Upper lobe of left lung (tissue), 4 donors: ENCODE data around the gene AP1B1.
"Not testable (repeated sequence)": the region's sequence is repeated elsewhere in the genome, so short reads cannot be mapped to it uniquely, and the experiment has no call there.

Experiments
- EP300 ChIP-seq, 4 donors: sonication (generic); formaldehyde crosslinking; IDR thresholded peaks; one replicate each; pipeline ENCODE4 v1.5.1; 2017; ENCODE audit warnings: antibody characterized with exemption in 4 of 4, control low read depth in 2 of 4
- POLR2A ChIP-seq, 4 donors: fragments of 450-650 bp; IDR thresholded peaks; one replicate each; pipeline ENCODE4 v1.5.1; 2016 to 2017; ENCODE audit warnings: antibody characterized with exemption in 4 of 4, mild to moderate bottlenecking in 2 of 4
- POLR2AphosphoS5 ChIP-seq, 2 donors: sonication (generic); formaldehyde crosslinking; IDR thresholded peaks; one replicate each; pipeline ENCODE4 v1.5.1; 2017; ENCODE audit warnings: antibody characterized with exemption in 2 of 2
- TF ChIP-seq, protein P1 (sequence below), 6 experiments: fragments of 450-650 bp in 4 of 6; fragments of 200-600 bp in 2 of 6; sonication (generic) in 2 of 6; IDR thresholded peaks; one replicate each; pipeline ENCODE4 v1.5.1; 2016 to 2019; ENCODE audit warnings: antibody characterized with exemption in 6 of 6

DNA sequence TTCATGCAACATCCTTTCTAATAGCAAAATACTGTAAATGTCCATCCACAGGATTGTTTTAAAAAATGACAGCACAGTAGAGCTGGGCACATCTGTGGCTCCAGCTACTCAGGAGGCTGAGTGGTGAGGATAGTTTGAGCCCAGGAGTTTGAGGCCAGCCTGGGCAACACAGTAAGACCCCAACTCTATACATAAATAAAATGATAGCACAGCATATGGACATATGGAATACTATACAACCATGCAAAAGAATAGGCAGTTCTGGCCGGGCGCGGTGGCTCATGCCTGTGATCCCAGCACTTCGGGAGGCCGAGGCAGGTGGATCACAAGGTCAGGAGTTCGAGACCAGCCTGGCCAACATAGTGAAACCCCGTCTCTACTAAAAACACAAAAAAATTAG lies 13.6 kb downstream of the AP1B1 start:
- TF ChIP-seq, protein P1, sequence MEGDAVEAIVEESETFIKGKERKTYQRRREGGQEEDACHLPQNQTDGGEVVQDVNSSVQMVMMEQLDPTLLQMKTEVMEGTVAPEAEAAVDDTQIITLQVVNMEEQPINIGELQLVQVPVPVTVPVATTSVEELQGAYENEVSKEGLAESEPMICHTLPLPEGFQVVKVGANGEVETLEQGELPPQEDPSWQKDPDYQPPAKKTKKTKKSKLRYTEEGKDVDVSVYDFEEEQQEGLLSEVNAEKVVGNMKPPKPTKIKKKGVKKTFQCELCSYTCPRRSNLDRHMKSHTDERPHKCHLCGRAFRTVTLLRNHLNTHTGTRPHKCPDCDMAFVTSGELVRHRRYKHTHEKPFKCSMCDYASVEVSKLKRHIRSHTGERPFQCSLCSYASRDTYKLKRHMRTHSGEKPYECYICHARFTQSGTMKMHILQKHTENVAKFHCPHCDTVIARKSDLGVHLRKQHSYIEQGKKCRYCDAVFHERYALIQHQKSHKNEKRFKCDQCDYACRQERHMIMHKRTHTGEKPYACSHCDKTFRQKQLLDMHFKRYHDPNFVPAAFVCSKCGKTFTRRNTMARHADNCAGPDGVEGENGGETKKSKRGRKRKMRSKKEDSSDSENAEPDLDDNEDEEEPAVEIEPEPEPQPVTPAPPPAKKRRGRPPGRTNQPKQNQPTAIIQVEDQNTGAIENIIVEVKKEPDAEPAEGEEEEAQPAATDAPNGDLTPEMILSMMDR (IDR thresholded peaks at IDR 0.05): not testable (repeated sequence)
- not testable (repeated sequence) for TF ChIP-seq POLR2AphosphoS5, EP300, POLR2A (IDR thresholded peaks at IDR 0.05)
